ENCODE measurements around the gene ADAM19.

The ADAM19 gene

GRCh38 chr5:157506981-157507780 lies 68.4 kb downstream of the ADAM19 start:
- H3K27ac ChIP-seq, result no peak overlapping the region
- no peak for TF ChIP-seq ZFX (IDR thresholded peaks at IDR 0.05; ENCODE audit: borderline replicate concordance)
- TF ChIP-seq, protein P1, sequence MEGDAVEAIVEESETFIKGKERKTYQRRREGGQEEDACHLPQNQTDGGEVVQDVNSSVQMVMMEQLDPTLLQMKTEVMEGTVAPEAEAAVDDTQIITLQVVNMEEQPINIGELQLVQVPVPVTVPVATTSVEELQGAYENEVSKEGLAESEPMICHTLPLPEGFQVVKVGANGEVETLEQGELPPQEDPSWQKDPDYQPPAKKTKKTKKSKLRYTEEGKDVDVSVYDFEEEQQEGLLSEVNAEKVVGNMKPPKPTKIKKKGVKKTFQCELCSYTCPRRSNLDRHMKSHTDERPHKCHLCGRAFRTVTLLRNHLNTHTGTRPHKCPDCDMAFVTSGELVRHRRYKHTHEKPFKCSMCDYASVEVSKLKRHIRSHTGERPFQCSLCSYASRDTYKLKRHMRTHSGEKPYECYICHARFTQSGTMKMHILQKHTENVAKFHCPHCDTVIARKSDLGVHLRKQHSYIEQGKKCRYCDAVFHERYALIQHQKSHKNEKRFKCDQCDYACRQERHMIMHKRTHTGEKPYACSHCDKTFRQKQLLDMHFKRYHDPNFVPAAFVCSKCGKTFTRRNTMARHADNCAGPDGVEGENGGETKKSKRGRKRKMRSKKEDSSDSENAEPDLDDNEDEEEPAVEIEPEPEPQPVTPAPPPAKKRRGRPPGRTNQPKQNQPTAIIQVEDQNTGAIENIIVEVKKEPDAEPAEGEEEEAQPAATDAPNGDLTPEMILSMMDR (IDR thresholded peaks at IDR 0.05), result no peak

DNA sequence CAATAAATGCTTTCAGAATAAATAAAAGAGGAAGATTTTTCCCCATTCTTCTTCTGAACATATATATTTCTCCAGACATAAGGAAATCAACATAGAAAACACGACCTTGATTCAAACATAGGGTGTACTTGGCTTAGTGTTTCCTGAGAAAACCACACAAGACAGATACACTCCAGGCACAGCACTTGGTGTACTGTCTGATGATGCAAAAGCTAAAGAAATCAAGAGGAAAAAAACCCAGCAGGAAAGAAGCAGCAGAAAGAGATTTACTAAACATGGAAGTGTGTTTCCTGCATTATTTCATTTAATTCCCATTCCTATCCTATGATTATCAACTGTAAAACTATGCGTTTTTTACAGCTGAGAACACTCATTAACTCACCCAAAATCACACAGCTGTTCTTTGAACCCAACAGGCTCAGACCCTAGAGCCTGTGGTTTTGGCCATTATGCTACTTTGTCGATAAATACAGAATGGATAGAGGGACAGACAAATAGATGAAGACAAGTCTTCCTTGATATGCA lies 69.4 kb downstream of the ADAM19 start:
- TF ChIP-seq ZFX (IDR thresholded peaks at IDR 0.05; ENCODE audit: borderline replicate concordance), result no peak
- TF ChIP-seq, protein P1 (IDR thresholded peaks at IDR 0.05), result no peak
- H3K27ac ChIP-seq, result no peak overlapping the region

DNA sequence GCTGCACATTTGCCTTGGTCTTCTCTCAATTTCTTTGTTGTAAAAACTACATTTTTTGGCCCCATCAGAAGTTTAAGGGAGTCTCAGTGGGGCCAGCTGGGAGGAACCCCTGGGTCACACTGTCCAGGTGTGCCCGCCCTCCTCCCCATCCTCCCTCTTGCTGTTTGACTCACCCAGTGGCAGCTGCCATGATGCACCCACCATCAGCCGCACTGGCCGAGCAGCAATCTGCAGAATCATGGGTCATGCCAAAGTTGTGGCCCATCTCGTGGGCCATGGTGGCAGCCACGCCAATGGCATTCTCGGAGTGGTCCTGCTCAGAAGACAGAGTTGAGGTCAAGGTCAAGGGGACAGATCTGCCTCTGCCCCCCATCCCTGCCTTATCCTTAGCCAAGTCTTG lies 70.1 kb downstream of the ADAM19 start:
- H3K27ac ChIP-seq, result no peak overlapping the region
- TF ChIP-seq ZFX (IDR thresholded peaks at IDR 0.05; ENCODE audit: borderline replicate concordance), result no peak
- TF ChIP-seq, protein P1 (IDR thresholded peaks at IDR 0.05), result no peak

GRCh38 chr5:157504053-157504452 lies 71.5 kb downstream of the ADAM19 start:
- TF ChIP-seq, protein P1 (IDR thresholded peaks at IDR 0.05), result no peak
- TF ChIP-seq ZFX (IDR thresholded peaks at IDR 0.05; ENCODE audit: borderline replicate concordance), result no peak
- no peak overlapping the region for H3K27ac ChIP-seq

DNA sequence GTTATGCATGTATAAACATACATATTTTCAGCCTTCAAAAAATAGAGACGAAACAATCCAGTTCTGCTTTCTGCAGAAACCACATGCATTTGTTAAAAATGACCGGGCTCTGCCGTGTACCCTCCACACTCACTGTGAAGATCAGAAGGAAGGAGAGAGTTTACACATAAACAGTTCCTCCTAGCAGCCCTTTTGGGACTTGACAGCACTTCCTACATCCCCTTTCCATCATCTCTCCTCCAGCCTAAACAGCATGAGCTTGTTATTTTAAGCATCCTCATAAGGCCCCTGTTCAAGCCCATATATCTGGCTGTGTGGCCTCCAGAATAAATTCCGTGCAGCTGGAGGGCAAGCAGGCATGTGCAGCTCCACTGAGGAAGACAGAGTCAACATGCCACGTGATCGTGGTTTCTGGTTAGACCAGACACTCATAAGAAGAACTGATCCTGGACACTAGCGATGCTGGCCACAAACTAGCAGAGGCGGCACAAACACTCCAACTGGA lies 73.4 kb downstream of the ADAM19 start:
- H3K27ac ChIP-seq, result no peak overlapping the region
- TF ChIP-seq, protein P1 (IDR thresholded peaks at IDR 0.05), result no peak
- no peak for TF ChIP-seq ZFX (IDR thresholded peaks at IDR 0.05; ENCODE audit: borderline replicate concordance)

DNA sequence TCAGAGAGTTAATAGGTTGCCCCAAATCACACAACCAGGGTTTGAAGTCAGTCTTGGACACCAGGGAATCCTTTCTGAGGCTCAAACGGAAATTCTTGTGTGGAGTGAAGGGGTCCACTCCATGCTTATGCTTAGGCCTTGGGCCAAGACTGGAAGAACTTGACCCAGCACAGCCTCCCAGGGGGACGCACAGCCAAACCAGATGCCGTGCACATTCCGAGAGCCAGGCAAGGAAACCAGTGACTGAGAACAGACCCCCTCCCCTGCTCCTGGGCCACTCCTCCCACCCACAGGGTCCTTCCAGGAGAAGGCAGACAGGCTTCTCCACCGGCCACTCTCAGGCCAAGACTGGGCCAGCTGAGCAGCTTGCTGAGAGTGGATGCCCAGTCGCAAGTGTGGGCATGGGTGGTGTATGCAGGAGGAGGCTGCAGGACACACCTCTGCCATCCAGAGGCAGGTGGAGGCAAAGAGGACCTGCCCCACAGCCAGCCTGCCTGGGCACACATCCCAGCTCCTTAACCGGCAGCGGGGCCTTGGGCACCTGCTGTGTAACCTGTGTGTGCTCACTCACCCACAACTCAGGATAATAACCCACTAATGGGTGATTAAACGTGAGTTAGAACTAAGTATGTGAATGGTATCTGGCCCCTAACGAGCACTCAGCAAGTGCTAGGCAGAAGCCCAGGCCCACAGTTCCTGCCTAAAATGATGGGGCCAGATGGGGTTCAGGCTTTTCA lies 77.5 kb downstream of the ADAM19 start:
- TF ChIP-seq ZFX (IDR thresholded peaks at IDR 0.05; ENCODE audit: borderline replicate concordance), result no peak
- TF ChIP-seq, protein P1 (IDR thresholded peaks at IDR 0.05), result no peak
- no peak overlapping the region for H3K27ac ChIP-seq

Measured in 22Rv1 (cell line).